ENCODE results near the gene C22orf15. TPM values are rescaled to one million over a fixed set of nuclear protein-coding genes. Genes with fewer than 3 reads are reported as not detected.

C22orf15 gene, protein sequence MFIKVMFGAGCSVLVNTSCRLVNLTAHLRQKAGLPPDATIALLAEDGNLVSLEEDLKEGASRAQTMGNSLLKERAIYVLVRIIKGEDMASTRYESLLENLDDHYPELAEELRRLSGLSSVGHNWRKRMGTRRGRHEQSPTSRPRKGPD
- under 1 TPM in 1 of 3 donors, not detected in 2; 0.44 TPM for total RNA-seq
- long read RNA-seq, donor 1 = 0 reads
- long read RNA-seq, donor 2 = 0 reads

- ATAC-seq (no peak), DNase-seq (no peak)
- TF ChIP-seq, protein P1, sequence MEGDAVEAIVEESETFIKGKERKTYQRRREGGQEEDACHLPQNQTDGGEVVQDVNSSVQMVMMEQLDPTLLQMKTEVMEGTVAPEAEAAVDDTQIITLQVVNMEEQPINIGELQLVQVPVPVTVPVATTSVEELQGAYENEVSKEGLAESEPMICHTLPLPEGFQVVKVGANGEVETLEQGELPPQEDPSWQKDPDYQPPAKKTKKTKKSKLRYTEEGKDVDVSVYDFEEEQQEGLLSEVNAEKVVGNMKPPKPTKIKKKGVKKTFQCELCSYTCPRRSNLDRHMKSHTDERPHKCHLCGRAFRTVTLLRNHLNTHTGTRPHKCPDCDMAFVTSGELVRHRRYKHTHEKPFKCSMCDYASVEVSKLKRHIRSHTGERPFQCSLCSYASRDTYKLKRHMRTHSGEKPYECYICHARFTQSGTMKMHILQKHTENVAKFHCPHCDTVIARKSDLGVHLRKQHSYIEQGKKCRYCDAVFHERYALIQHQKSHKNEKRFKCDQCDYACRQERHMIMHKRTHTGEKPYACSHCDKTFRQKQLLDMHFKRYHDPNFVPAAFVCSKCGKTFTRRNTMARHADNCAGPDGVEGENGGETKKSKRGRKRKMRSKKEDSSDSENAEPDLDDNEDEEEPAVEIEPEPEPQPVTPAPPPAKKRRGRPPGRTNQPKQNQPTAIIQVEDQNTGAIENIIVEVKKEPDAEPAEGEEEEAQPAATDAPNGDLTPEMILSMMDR (IDR thresholded peaks at IDR 0.05) = no peak
- no peaks in the 10 kb centered on the region for H3K36me3 ChIP-seq (ENCODE audit: low read depth)
- no peaks in the 10 kb centered on the region for H3K9me3 ChIP-seq
- H3K4me3 ChIP-seq = no peak within 1 kb of the TSS
- H3K4me1 ChIP-seq (ENCODE audit: low read depth) = peaks cover 19% of the 10 kb centered on the region
- intact Hi-C loops (cut with DNase I, micrococcal nuclease) = no loop called here
These were observed at the start of gene C22orf15 for GRCh38 chr22:23762842-23763578. Gene C22orf15 (plus strand): TSS chr22:23762990. CDS start chr22:23763307, 317 bp downstream.

GRCh38 chr22:23713696-23714595 lies 48.8 kb upstream of the C22orf15 start:
- no peak overlapping the region for H3K4me3 ChIP-seq
- H3K9me3 ChIP-seq = no peaks in the 10 kb centered on the region
- TF ChIP-seq, protein P1 (IDR thresholded peaks at IDR 0.05) = no peak
- peaks cover 10% of the 10 kb centered on the region for H3K4me1 ChIP-seq (ENCODE audit: low read depth)
- no peak for ATAC-seq
- H3K36me3 ChIP-seq (ENCODE audit: low read depth) = peaks cover under 1% of the 10 kb centered on the region
- DNase-seq = no peak
- intact Hi-C loops (cut with DNase I, micrococcal nuclease) = no loop called here

DNA sequence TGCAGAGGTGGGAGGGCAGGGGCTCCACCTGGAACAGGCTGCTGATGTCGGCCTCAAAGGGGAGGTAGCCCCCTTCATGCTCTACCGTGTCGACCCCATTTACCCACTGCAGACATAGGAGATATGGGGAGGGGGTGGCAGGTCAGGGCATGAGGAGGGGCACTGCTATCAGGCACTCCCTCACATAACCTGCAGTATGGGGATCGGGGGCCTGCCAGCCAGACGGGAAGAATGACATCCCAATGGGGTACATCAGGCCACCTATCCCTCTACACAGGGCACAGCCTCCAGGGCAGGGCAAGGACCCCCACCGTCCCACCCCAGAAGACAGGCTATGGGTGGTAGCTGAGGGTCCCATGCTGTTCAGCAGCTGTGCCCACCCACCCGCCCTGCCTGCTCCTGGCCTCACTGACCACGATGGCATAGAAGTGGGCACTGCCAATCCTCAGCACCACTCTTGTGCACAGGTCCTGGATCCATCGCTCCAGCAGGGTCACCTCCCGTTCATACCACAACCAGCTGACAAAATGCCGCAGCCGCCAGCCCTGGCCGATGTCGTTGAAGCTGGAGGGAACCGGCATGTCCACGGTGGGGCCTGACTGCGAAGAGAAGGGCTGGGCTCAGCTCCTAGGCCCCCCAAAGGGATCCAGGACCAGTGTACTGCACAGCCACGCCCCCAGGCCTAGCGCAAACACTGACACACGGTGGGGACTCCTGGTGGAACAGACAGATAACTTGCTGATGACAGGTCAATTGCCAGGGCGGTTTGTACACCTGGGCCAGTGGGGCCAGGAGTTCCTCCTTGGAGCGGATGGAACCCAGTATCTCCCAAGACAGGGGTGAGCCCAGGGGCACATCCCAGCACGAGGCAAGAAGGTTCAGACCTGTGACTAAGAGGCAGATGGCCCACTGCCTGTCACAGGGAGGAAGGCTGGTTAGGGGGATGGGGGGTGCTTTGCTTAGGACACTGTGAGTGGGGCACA lies 47.9 kb upstream of the C22orf15 start:
- DNase-seq (no peak), ATAC-seq (no peak)
- intact Hi-C loops (cut with DNase I, micrococcal nuclease) = no loop called here
- no peaks in the 10 kb centered on the region for H3K36me3 ChIP-seq (ENCODE audit: low read depth)
- H3K4me1 ChIP-seq (ENCODE audit: low read depth) = peaks cover 10% of the 10 kb centered on the region
- H3K4me3 ChIP-seq = no peak overlapping the region
- no peaks in the 10 kb centered on the region for H3K9me3 ChIP-seq
- TF ChIP-seq, protein P1 (IDR thresholded peaks at IDR 0.05) = no peak

DNA sequence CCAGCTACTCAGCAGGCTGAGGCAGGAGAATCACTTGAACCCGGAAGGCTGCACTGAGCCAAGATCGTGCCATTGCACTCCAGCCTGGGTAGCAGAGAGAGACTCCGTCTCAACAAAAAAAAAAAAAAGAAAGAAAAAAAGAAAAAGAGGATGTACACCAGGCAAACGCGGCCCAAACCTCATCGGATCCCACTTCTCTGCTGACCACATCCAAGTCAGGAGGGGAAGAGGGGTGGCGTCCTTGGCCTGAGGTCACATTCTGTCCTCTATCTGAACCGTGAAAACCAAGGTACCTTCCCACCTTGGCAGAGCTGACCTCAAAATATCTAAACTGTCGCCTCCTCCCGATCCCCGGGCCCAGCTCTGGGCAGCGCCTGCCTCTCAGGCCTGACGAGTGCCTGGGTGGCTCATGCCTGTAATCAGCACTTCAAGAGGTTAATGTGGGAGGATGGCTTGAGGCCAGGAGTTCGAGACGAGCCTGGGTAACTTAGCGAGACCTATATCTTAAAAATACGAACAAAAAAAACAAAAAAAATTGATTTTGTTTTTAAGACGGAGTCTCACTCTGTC lies 46.9 kb upstream of the C22orf15 start:
- H3K4me3 ChIP-seq = no peak overlapping the region
- intact Hi-C loops (cut with DNase I, micrococcal nuclease) = no loop called here
- DNase-seq = no peak
- peaks cover 10% of the 10 kb centered on the region for H3K4me1 ChIP-seq (ENCODE audit: low read depth)
- H3K9me3 ChIP-seq = no peaks in the 10 kb centered on the region
- H3K36me3 ChIP-seq (ENCODE audit: low read depth) = no peaks in the 10 kb centered on the region
- no peak for ATAC-seq
- TF ChIP-seq, protein P1 (IDR thresholded peaks at IDR 0.05) = no peak

Measured in mucosa of descending colon (tissue), 3 donors.